Left kidney (tissue), 2 donors: Measurements from ENCODE around the gene KRT7. TPM values are rescaled to one million over a fixed set of nuclear protein-coding genes. Genes with fewer than 3 reads are reported as not detected.
"Not testable (repeated sequence)": the region's sequence is repeated elsewhere in the genome, so short reads cannot be mapped to it uniquely, and the experiment has no call there.

Experiments
- DNase-seq: peaks from one replicate; pipeline ENCODE4 v3.0.0-alpha.2; 2013
- polyA plus RNA-seq: library from polyadenylated mRNA; unstranded; fragments of 120-200 nt; gene quantifications from one replicate; pipeline ENCODE4 v1.2.1, GENCODE V29; 2013; ENCODE audit not compliant: insufficient read length

The KRT7 gene
- polyA plus RNA-seq, 1 donor = 56.5 TPM

GRCh38 chr12:52255926-52256583 lies 23.0 kb downstream of the KRT7 start:
- DNase-seq = no peak

- no peak for DNase-seq
Observed at GRCh38 chr12:52256584-52256935, 23.5 kb downstream of the KRT7 start.

GRCh38 chr12:52257074-52257551 lies 24.1 kb downstream of the KRT7 start:
- no peak for DNase-seq

DNA sequence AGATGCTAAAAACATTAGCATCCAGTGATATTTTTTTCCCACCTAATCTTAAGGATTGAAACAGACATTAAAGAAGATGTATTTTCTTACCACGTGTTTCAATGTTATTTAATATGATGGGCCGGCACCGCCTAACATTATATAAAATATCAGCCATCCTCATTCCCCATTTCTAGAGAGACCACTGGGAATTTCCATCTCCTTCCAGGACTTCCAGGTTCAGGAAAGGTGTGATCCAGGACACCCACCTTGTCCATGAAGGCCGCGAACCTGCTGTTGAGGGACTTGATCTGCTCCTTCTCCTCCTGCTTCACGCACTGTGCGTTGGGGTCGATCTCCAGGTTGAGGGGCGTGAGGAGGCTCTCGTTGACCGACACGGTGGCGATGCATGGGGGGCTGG lies 24.9 kb downstream of the KRT7 start:
- DNase-seq = not testable (repeated sequence)

DNA sequence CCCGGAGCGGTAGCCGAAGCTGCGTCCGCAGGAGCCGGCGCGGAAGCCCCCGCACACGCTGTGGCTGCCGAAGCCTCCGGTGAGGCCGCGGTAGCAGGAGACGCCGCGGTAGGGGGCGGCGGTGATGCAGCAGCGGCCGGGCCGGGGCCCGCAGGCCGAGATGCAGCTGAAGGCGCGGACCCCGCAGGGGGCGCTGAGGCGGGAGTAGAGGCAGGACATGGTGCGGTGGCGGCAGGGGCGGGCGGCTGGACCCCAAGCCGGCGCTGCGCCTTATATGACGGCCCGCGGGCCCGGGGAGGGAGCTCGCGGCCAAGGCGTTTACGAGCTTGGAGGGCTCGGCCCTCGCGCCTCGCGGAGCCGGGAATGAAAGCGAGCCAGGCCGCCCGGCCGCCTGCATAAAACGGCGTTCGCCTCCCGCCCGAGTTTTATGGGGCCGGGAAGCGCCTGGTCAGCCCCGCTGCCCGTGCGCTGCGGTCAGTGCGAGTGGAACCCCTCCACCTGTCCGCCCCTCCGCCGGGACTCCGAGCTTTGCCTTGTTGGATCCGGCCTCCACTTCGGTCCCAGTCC lies 25.4 kb downstream of the KRT7 start:
- no peak for DNase-seq

DNA sequence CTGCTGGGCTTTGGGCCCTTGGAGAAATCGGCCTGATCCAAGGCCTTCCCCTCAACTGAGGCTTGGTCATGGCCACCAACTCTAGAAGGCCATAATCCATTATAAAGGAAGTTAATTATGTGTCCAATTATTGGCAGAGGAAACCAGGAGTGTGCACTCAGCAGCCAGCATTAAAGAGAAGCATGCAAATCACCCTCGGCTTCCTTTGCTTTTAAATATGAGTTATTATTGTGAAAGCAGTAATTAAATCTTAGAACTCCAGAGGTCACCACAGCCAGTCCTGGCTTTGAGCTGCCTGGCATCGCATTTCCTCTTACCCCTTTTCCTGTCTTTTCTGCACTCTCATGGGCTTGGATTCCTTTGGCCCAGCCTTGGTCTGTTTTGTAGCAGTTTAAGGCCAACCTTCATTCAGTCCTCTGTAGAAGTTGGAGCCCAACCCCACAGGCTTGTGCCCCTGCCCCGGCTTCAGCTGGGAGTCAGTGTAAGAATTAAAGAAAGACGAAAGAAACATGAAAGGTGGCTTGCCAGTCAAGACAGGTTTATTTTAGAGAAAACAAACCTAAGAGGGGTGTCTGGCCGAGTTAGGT lies 26.7 kb downstream of the KRT7 start:
- DNase-seq = no peak

GRCh38 chr12:52260361-52261207 lies 27.5 kb downstream of the KRT7 start:
- DNase-seq = no peak

DNA sequence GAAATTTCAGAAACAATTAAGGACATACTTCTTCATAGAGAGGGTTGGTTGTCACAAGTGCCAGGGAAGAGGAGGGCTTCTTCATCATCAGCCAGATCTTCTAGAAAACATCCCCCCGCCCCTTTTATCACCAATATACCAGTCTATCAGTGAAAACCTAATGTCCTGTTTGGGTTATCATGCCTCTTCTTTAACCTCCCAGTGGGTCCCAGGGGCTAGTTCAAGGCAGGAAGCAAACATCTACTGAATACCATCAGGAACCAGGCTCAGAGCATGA lies 28.1 kb downstream of the KRT7 start:
- no peak for DNase-seq

DNA sequence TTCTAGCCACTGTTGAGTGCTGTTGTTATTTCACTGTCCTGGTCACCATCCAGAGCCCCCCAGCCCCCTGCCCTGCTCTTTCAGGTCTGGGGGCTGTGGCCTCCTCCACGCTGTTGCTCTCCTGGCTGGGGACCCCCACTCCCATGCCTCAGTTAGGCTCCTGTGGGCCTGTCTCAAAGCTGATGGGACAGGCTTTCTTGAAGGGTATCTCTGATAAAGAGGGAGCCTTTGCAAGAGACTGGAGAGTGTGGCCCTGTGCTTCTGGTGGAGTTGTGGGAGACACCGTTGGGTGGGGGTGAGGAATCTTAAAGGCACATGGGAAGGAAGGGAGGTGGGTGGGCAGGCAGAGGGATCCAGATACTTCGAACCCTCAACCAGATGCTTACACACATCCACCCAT lies 29.2 kb downstream of the KRT7 start:
- no peak for DNase-seq

DNA sequence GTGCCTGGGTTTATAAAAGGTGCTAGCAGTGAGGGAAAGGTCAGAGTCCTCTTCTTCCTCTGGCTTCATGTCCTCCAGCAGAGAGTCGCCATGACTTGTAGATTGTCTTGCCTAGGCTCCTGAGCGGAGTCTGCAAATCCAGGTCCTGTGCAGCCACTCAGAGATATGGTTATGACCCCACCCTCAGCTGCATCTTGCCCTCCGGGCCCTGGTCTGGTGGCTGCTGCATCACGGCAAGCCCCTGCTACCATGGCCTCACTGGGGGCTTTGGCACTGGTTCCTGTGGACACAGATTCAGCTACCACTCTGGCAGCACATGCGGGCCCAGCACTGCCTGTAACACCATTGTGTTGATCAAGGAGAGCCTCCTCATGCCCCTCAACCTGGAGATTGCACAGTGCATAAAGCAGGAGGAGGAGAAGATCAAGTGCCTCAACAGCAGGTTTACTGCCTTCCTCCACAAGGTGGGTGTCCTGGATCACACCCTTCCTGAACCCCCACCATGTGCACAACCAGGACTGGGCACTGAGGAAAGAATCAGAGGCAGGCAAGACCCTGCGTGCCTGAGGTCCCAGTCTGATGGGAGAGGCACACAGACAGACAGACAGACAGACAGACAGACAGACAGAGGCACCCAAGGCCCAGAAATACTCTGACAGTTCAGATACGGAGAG lies 30.9 kb downstream of the KRT7 start:
- DNase-seq = no peak

DNA sequence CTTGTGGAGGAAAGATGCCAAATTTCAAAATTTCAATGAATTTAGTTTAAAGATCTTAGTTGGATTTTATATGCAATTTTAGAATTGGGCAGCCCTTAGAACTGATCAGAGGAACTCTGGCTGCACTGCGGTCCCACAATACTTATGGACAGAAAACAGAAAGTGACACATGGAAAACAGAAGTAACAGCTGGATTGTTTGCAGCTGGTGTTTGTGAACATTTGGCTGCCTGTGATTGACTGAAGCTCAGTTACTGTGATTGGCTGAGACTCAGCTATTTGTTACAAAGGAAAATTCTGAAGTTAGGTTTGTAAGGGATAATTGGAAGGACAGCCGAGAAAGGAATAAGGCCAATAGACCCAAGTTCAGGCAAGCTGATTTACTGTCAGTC lies 31.4 kb downstream of the KRT7 start:
- DNase-seq = no peak

DNA sequence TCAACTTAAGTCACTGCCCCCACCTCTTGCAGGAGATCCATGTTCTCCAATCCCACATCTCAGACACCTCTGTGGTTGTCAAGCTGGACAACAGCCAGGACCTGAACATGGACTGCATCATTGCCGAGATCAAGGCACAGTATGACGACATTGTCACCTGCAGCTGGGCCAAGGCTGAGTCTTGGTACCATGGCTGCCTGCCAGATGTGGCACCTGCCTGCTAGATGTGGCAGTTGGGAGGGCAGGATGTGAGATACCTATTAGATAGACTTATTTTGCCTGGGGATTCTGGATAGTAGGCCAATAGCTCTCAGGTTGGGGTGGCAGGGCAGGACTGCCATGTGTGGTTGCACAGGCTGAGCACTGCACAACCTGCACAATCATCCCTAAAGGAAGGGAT lies 33.5 kb downstream of the KRT7 start:
- DNase-seq = no peak

DNA sequence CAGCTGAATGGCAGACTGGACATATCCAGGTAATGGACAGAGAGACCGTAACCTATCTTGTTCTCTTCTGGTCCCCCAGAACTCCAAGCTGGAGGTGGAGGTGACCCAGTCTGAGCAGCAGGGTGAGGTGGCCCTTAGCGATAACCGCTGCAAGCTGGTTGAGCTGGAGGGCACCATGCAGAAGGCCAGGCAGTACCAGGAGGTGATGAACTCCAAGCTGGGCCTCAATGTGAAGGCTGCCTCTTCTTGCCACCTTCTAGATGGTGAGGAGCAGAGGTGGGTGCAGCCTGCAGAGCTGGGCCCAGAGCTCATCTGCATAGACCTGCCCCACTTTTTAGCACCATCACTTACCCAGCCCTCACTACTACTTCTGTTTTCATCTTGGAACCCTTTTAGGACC lies 34.2 kb downstream of the KRT7 start:
- no peak for DNase-seq

DNA sequence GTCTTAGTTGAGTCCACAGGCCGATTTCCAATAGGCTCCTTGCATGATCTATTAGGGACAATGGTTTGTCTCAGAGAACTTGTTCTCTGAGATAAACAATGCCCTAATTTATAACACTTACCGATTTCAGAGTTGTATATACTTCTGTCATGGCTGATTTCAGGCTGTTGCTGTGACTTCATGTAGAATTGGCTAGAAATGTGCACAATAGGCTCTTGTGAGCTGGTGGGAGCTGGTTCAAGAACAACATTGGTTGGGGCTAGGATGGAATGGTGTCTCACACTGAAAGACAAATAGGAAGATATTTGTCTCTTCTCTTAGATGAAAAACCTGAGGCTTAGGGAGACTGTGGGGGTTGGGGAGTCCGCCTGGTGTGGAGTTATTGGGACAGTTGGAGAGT lies 34.7 kb downstream of the KRT7 start:
- no peak for DNase-seq

GRCh38 chr12:52268212-52268611 lies 35.2 kb downstream of the KRT7 start:
- no peak for DNase-seq

DNA sequence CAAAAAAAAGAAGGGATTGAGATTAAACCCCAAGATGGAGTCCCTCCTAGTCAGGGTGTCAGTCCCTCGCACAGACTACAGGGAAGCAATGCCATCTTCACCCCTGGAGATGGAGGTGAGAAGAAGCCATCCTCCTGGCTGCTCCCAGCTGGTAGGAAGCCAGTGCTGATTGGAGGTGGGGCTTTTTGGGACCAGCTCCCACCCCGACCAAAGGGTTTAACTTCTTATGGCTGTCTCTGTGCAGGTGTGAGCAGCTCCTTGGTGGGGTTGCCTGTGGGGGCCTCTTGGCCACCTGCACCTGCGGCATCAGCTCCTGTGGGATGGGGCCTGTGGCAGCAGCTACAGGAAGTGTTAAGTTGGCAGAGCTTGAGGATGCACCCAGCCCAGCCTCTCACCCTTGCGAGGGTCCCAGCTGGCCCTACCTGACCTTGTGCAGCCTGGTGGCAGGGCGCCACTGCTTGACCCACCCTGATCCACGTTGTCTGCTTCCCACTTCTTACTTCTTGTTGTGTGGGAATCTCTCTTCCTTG lies 37.6 kb downstream of the KRT7 start:
- DNase-seq = no peak

- DNase-seq = no peak
Observed at GRCh38 chr12:52271158-52271557, 38.1 kb downstream of the KRT7 start.

- no peak for DNase-seq
Observed at GRCh38 chr12:52274521-52275120, 41.6 kb downstream of the KRT7 start, which contains the start of gene KRT86. KRT86 (plus strand) TSS chr12:52274645; CDS start chr12:52301917, 27,272 bp downstream.

GRCh38 chr12:52275686-52276085 lies 42.6 kb downstream of the KRT7 start:
- DNase-seq = no peak

DNA sequence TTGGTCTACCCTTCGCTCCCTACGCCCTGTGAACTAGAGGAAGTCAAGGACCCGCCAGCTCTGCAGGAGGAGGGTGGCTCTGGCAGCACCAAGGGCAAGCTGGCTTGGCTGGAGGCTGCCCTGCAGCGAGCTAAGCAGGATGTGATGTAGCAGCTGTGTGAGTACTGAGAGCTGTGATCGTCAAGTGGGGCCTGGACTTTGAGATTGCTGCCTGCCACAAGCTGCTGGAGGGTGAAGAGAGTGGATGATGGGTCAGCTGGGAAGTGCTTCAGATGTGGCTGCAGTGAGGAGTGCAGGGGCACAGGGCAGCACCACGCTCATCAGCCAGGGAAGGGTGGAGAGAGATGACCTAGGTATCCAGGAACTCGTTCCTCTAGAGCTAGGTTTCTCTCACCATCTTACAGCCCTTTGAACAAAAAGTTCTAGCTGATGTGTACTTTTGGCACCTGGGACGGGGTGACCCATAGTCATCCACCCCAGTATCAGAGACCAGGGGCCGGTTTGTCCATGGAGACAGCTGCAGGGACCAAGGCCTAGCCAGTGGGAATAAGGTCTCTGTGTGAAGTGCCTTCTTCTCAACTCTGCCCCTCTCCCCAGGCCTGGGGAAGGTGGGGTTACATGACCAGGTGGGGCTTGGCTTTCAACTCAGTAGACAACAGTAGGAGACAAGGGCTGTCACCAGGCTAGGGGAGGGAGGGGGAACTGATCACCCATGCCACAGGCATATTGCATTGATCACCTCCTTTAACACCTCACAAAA lies 44.6 kb downstream of the KRT7 start:
- no peak for DNase-seq
